MM.1S (cell line): ENCODE results near the gene CHRNA10.

ENCODE experiments used
- EZH2 ChIP-seq: fragments of 300-600 bp; sonication (generic); optimal IDR thresholded peaks from 2 replicates; pipeline ENCODE3; 2017; ENCODE audit warnings: low read depth, mild to moderate bottlenecking, antibody characterized with exemption, low read length, mixed read lengths
- EZH2phosphoT487 ChIP-seq: fragments of 300-600 bp; sonication (generic); IDR thresholded peaks from 2 replicates; pipeline ENCODE4 v1.6.1; 2018; ENCODE audit warnings: antibody characterized with exemption, low read length
- TF ChIP-seq, protein P1 (sequence below): fragments of 300-600 bp; sonication (generic); IDR thresholded peaks from 2 replicates; pipeline ENCODE4 v1.5.1; 2016; ENCODE audit warnings: antibody characterized with exemption, low read length, mixed read lengths

DNA sequence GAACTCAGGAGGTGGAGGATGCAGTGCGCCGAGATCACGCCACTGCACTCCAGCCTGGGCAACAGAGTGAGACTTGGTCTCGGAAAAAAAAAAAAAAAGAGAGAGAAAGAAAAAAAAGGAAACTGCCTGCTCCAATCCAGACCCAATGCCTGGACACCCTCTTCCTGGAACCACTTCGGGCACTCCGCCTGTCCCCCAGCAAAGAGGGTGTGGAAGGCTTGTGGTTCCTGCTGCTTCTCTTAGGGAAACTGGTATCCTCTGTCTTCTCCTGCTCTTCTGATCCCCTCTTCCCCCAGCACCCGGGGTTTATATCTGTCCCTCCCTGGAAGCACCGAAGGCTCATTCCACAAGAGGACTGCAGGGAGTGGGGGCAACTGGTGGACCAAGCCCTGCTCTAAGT, 12.9 kb downstream of the CHRNA10 start:
- TF ChIP-seq, protein P1, sequence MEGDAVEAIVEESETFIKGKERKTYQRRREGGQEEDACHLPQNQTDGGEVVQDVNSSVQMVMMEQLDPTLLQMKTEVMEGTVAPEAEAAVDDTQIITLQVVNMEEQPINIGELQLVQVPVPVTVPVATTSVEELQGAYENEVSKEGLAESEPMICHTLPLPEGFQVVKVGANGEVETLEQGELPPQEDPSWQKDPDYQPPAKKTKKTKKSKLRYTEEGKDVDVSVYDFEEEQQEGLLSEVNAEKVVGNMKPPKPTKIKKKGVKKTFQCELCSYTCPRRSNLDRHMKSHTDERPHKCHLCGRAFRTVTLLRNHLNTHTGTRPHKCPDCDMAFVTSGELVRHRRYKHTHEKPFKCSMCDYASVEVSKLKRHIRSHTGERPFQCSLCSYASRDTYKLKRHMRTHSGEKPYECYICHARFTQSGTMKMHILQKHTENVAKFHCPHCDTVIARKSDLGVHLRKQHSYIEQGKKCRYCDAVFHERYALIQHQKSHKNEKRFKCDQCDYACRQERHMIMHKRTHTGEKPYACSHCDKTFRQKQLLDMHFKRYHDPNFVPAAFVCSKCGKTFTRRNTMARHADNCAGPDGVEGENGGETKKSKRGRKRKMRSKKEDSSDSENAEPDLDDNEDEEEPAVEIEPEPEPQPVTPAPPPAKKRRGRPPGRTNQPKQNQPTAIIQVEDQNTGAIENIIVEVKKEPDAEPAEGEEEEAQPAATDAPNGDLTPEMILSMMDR = no peak
- TF ChIP-seq EZH2phosphoT487 (no peak), EZH2 (no peak)
